IPS-18a (cell line): ENCODE data around the gene PAK6.

ENCODE experiments used
- H3K27ac ChIP-seq: one replicate; pipeline ENCODE4 v1.5.1; 2013; ENCODE audit warnings: low read length
- H3K27me3 ChIP-seq: one replicate; pipeline ENCODE4 v1.6.1; 2013; ENCODE audit warnings: mild to moderate bottlenecking, low read length; ENCODE audit not compliant: control insufficient read depth, insufficient read depth
- H3K36me3 ChIP-seq: one replicate; pipeline ENCODE4 v1.6.1; 2013; ENCODE audit warnings: low read depth, low read length; ENCODE audit not compliant: control insufficient read depth
- H3K4me1 ChIP-seq: one replicate; pipeline ENCODE4 v1.6.1; 2013; ENCODE audit warnings: low read depth, low read length; ENCODE audit not compliant: control insufficient read depth
- H3K4me3 ChIP-seq: one replicate; pipeline ENCODE4 v1.5.1; 2013; ENCODE audit warnings: low read length
- H3K9ac ChIP-seq: one replicate; pipeline ENCODE4 v1.6.1; 2013; ENCODE audit warnings: mild to moderate bottlenecking, low read length, moderate library complexity
- H3K9me3 ChIP-seq: one replicate; pipeline ENCODE4 v1.6.1; 2013; ENCODE audit warnings: low read depth, low read length; ENCODE audit not compliant: control insufficient read depth

PAK6 gene

DNA sequence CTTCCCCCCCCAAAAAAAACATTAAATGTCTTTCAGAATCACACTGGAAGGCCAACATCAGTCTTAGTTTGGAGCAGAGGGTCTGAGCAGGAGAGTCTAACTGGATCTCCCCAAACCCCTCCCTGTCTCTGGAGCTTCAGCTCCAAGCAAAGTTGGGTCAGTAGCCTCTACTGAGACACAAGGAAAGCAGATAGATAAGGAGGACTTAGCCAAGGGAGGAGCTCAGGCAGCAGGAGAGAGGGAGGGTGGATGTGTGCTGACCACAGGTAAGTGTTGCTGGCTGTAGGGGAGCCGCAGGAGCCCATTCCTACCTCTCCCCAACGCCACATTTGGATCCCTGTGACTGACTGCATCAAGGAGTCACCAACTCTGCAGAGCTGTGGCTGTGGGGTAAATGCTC, 61.9 kb downstream of the PAK6 start:
- H3K4me1 ChIP-seq: peaks cover 8% of the 10 kb centered on the region
- no peak overlapping the region for H3K4me3 ChIP-seq
- H3K36me3 ChIP-seq: no peaks in the 10 kb centered on the region
- H3K27me3 ChIP-seq: no peaks in the 10 kb centered on the region
- no peak overlapping the region for H3K27ac ChIP-seq
- H3K9ac ChIP-seq: no peak overlapping the region
- H3K9me3 ChIP-seq: peaks cover 4% of the 10 kb centered on the region

DNA sequence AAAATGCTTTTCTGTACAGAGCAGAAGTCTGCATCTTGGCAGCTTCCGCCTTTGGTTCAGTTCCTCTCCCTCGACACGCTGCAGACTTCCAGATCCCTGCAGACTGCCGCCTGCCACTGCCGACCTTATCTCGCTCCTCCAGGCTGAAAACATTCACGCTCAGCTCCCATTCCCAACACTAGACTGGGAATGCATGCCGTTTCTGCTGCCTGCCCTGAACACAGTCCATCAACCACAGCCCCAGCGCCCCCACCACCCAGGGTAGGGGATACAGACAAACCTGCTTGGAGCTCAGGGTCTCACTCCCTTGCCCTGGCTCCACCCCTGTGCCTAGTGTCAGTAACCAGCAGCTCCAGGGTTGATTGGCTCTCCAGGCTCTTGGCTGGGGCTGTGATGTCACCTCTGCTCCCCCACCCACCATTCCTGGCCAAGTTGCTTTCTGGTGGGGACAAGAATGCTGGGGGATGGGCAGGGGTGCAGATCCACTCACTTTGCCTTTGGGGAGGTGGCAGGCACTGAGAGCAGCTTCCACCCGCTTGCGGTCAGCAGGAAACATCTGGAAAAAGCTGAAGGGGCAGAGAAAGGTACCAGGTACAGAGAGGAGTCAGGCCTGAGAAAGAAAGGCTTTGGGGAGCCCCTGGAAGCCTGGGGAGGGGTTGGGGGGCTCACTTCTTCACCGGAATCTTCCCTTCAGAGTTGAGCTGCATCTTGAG, 62.8 kb downstream of the PAK6 start:
- H3K4me1 ChIP-seq: peaks cover 8% of the 10 kb centered on the region
- no peak overlapping the region for H3K27ac ChIP-seq
- H3K36me3 ChIP-seq: no peaks in the 10 kb centered on the region
- peak overlapping the region; percentile 17 for H3K4me3 ChIP-seq
- H3K27me3 ChIP-seq: no peaks in the 10 kb centered on the region
- H3K9me3 ChIP-seq: peaks cover 4% of the 10 kb centered on the region
- no peak overlapping the region for H3K9ac ChIP-seq

GRCh38 chr15:40302288-40302886, 63.5 kb downstream of the PAK6 start:
- no peaks in the 10 kb centered on the region for H3K27me3 ChIP-seq
- no peak overlapping the region for H3K27ac ChIP-seq
- H3K36me3 ChIP-seq: no peaks in the 10 kb centered on the region
- H3K4me1 ChIP-seq: peaks cover 13% of the 10 kb centered on the region
- no peak overlapping the region for H3K9ac ChIP-seq
- no peak overlapping the region for H3K4me3 ChIP-seq
- H3K9me3 ChIP-seq: peaks cover 4% of the 10 kb centered on the region

GRCh38 chr15:40302981-40303380, 64.1 kb downstream of the PAK6 start:
- Histone ChIP-seq H3K9ac (no peak overlapping the region), H3K27me3 (no peaks in the 10 kb centered on the region), H3K4me3 (no peak overlapping the region), H3K4me1 (peaks cover 14% of the 10 kb centered on the region), H3K36me3 (no peaks in the 10 kb centered on the region), H3K27ac (no peak overlapping the region), H3K9me3 (peaks cover 4% of the 10 kb centered on the region)

- H3K36me3 ChIP-seq: no peaks in the 10 kb centered on the region
- H3K4me1 ChIP-seq: peaks cover 14% of the 10 kb centered on the region
- H3K27ac ChIP-seq: no peak overlapping the region
- H3K9me3 ChIP-seq: peaks cover 4% of the 10 kb centered on the region
- no peaks in the 10 kb centered on the region for H3K27me3 ChIP-seq
- no peak overlapping the region for H3K4me3 ChIP-seq
- H3K9ac ChIP-seq: no peak overlapping the region
Measured at GRCh38 chr15:40303576-40303975, 64.7 kb downstream of the PAK6 start.

- no peak overlapping the region for H3K27ac ChIP-seq
- no peak overlapping the region for H3K9ac ChIP-seq
- H3K4me3 ChIP-seq: no peak overlapping the region
- no peaks in the 10 kb centered on the region for H3K27me3 ChIP-seq
- H3K9me3 ChIP-seq: peaks cover 2% of the 10 kb centered on the region
- H3K4me1 ChIP-seq: peaks cover 14% of the 10 kb centered on the region
- no peaks in the 10 kb centered on the region for H3K36me3 ChIP-seq
Measured at GRCh38 chr15:40305281-40305680, 66.4 kb downstream of the PAK6 start.

DNA sequence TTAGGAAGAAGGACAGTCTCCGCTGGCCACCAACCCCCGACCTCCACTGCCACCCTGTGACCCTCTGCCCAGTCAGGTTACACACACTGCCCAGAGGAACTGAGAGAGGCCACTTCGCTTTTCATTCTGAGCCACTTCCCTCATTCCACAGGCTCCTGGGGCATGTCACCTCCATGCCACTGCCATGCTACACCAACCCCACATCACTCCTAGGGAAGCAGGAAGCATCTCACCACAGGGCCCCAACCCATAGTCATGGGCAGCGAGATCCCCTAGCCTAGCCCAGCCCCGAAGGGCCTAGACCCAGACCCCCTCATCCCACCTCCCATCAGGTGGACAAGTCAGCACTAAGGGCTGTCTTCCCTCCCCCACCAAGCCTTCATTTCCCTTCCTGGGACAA, 67.5 kb downstream of the PAK6 start:
- H3K9me3 ChIP-seq: no peaks in the 10 kb centered on the region
- H3K4me1 ChIP-seq: peaks cover 13% of the 10 kb centered on the region
- no peaks in the 10 kb centered on the region for H3K36me3 ChIP-seq
- no peak overlapping the region for H3K27ac ChIP-seq
- no peak overlapping the region for H3K4me3 ChIP-seq
- no peaks in the 10 kb centered on the region for H3K27me3 ChIP-seq
- no peak overlapping the region for H3K9ac ChIP-seq

DNA sequence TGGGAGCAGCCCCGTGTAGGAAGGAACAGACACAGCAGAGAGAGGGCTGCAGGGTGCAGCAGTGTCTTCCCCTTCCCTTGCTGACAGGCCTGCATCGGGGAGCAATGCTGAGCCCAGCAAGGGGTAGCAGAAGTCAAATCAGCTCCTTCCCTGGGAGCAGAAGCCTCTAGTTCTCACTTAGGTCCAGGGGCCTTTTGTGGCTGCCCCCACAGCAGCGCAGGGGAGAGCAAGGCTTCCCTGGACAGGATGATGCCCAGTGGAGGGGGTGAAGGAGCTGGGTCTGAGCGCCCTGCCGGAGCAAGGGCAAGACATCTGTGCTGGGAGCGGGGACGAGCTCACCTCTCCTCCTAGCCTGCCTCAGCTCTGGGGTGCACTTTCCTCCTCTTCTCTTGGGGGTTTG, 68.0 kb downstream of the PAK6 start:
- Histone ChIP-seq H3K36me3 (no peaks in the 10 kb centered on the region), H3K9ac (no peak overlapping the region), H3K9me3 (no peaks in the 10 kb centered on the region), H3K27me3 (no peaks in the 10 kb centered on the region), H3K4me3 (no peak overlapping the region), H3K27ac (no peak overlapping the region), H3K4me1 (peaks cover 8% of the 10 kb centered on the region)

GRCh38 chr15:40307421-40308211, 68.8 kb downstream of the PAK6 start, which contains the start of gene PLCB2:
Gene PLCB2 (minus strand): TSS chr15:40307935. CDS start chr15:40307672, 263 bp downstream.
- Histone ChIP-seq H3K9ac (no peak within 1 kb of the TSS), H3K9me3 (no peaks in the 10 kb centered on the region), H3K27ac (no peak within 1 kb of the TSS), H3K4me3 (no peak within 1 kb of the TSS), H3K36me3 (no peaks in the 10 kb centered on the region), H3K4me1 (peaks cover 6% of the 10 kb centered on the region), H3K27me3 (no peaks in the 10 kb centered on the region)

DNA sequence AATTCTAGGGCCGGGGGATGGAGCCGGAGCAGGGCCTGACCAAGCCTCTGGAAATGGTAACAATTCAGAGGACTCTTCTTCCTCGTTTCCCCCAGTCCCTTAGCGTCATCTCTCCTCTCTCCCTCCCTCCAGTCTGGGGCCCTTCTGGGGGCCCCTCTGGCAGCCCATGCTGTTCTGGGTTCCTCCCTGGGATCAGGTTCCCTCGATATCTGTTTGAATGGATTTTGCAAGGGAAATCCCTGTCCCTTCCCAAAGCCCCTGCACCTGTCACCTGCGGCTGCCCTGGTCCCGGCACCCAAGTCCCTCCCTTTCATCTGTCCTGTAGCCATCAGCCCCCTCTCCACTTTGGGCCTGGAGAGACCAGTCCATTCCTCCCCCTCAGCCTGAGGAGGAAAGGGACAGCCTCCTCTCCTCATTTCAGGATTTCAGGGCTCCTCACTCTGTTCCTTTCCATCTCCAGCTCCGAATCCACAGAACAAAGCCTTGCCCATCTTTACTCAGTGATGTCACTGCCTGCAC, 70.5 kb downstream of the PAK6 start:
- H3K9me3 ChIP-seq: no peaks in the 10 kb centered on the region
- no peaks in the 10 kb centered on the region for H3K36me3 ChIP-seq
- H3K27ac ChIP-seq: no peak overlapping the region
- H3K4me1 ChIP-seq: peaks cover 6% of the 10 kb centered on the region
- H3K9ac ChIP-seq: no peak overlapping the region
- H3K27me3 ChIP-seq: peaks cover 4% of the 10 kb centered on the region
- no peak overlapping the region for H3K4me3 ChIP-seq
